OCI-LY7 (cell line): ENCODE results near the gene TOM1L2. TPM values are rescaled to one million over a fixed set of nuclear protein-coding genes. Genes with fewer than 3 reads are reported as not detected.

Experiments
- BruUV-seq: library from RNA; stranded (reverse); fragments of 400-500 nt; replicated peaks from 2 replicates; lab custom pipeline; 2021; lab: Mats Ljungman, UMichigan
- CTCF ChIA-PET: fragments of 300-600 bp; sonication (Branson Sonifier 250); formaldehyde crosslinking; loops from one replicate; lab custom pipeline; 2022; ENCODE audit warnings: antibody characterized with exemption; ENCODE audit not compliant: unreplicated experiment; lab: Charles Lee
- POLR2A ChIA-PET: fragments of 300-600 bp; sonication (Branson Sonifier 250); formaldehyde crosslinking; loops from one replicate; lab custom pipeline; 2022; ENCODE audit warnings: antibody characterized with exemption; lab: Charles Lee
- DNase-seq: peaks from one replicate; pipeline ENCODE4 v3.0.0-alpha.2; 2015; ENCODE audit warnings: low spot score
- H2AFZ ChIP-seq: fragments of 200-600 bp; sonication (generic), shearing (Covaris generic); 2 replicates; pipeline ENCODE4 v1.6.1; 2014; ENCODE audit warnings: mild to moderate bottlenecking, antibody characterized with exemption, low read length, moderate library complexity
- H3K27ac ChIP-seq: fragments of 200-600 bp; sonication (generic); 2 replicates; pipeline ENCODE4 v1.5.1; 2014; ENCODE audit warnings: mixed run types, low read depth, mild to moderate bottlenecking, moderate library complexity, low read length, inconsistent platforms; ENCODE audit not compliant: poor library complexity, severe bottlenecking
- H3K36me3 ChIP-seq: fragments of 200-600 bp; sonication (generic); 2 replicates; pipeline ENCODE4 v1.6.1; 2014; ENCODE audit warnings: mild to moderate bottlenecking, antibody characterized with exemption, low read length, moderate library complexity, mixed read lengths; ENCODE audit not compliant: insufficient read depth
- H3K4me1 ChIP-seq: fragments of 200-600 bp; sonication (generic); 2 replicates; pipeline ENCODE4 v1.5.1; 2014; ENCODE audit warnings: mild to moderate bottlenecking, low read length; ENCODE audit not compliant: insufficient read depth, poor library complexity, severe bottlenecking
- H3K4me2 ChIP-seq: fragments of 200-600 bp; sonication (generic); 2 replicates; pipeline ENCODE4 v1.6.1; 2014; ENCODE audit warnings: mild to moderate bottlenecking, low read length
- H3K4me3 ChIP-seq: fragments of 200-600 bp; sonication (generic); 2 replicates; pipeline ENCODE4 v1.5.1; 2014; ENCODE audit warnings: mild to moderate bottlenecking, low read depth, low read length; ENCODE audit not compliant: poor library complexity, severe bottlenecking
- H3K79me2 ChIP-seq: fragments of 200-600 bp; sonication (generic); 2 replicates; pipeline ENCODE4 v1.6.1; 2016; ENCODE audit warnings: low read depth, mild to moderate bottlenecking, low read length, moderate library complexity, mixed read lengths; ENCODE audit not compliant: insufficient read depth
- H3K9me2 ChIP-seq: fragments of 200-600 bp; sonication (generic); 2 replicates; pipeline ENCODE4 v1.6.1; 2016; ENCODE audit warnings: mild to moderate bottlenecking, low read length, mixed read lengths; ENCODE audit not compliant: insufficient read depth
- H3K9me3 ChIP-seq: fragments of 200-600 bp; sonication (generic); 2 replicates; pipeline ENCODE4 v1.6.1; 2014; ENCODE audit warnings: mild to moderate bottlenecking, mixed run types, low read length, mixed read lengths
- H4K20me1 ChIP-seq: fragments of 200-600 bp; sonication (generic); 2 replicates; pipeline ENCODE4 v1.6.1; 2014; ENCODE audit warnings: mild to moderate bottlenecking, antibody characterized with exemption, low read length, moderate library complexity, mixed read lengths; ENCODE audit not compliant: insufficient read depth
- EZH2phosphoT487 ChIP-seq: fragments of 200-600 bp; sonication (generic); IDR thresholded peaks from 2 replicates; pipeline ENCODE4 v1.6.1; 2018; ENCODE audit warnings: low read depth, borderline replicate concordance, mild to moderate bottlenecking, mixed run types, antibody characterized with exemption, low read length, moderate library complexity, mixed read lengths
- intact Hi-C: fragments of 100-400 bp; cut with micrococcal nuclease; formaldehyde crosslinking; loops from one replicate; pipeline ENCODE4 v1.10.0; 2022; ENCODE audit not compliant: unreplicated experiment
- total RNA-seq, 2 experiments: library from RNA; depleted of rRNA in 1 of 2; stranded (reverse); fragments of >200 nt in 1 of 2; shearing (Covaris generic) in 1 of 2; gene quantifications; 2 replicates each; pipeline ENCODE4 v1.2.3, GENCODE V29; 2014 to 2022
- TF ChIP-seq, protein P1 (sequence below): fragments of 200-600 bp; sonication (generic); conservative IDR thresholded peaks from 2 replicates; pipeline ENCODE4 v1.5.1; 2014; ENCODE audit warnings: mild to moderate bottlenecking, antibody characterized with exemption, low read length, moderate library complexity, mixed read lengths

The TOM1L2 gene
- total RNA-seq, 2 experiments from 2014 or later: 4.9 to 14.3 TPM

DNA sequence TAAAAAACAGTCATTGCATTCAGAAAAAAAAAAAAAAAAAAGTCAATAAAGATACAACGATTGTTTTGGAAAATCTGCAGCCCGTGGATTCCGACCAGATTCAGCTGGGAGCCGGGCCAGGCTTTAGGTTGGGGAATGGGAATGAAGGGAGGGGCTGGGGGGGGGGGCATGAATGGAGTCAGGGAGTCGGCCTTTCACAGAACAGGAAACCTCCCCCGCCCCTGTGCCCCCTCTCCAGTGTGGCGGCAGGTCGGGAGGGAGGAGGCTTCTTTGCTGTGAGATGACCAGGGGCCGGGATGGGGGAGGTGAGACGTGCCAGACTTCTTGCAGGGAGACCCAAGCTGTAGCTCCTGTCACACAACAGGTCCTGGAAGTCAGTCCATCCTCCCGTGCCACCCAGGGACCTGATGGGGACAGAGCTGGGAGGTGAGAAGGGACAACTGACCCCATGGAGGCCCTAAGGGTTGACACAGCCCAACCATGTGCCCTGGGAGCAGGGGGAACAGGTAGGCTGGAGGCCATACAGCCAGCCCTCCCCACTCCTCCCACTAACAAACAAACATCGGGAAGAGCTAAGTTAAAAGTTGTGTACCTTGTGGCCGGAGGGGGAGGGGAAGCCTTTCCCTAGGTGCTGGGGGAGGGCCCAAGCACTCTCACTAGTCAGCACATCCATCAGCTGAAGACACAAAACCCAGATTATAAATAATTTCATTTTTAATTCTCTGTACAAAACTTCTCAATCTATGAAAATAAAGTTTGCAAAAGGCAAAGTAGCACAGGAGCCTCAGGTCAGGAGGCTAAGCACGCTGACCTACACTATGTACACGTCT lies 160.6 kb downstream of the TOM1L2 start:
- H4K20me1 ChIP-seq: no peaks in the 10 kb centered on the region
- peak overlapping the region; percentile 37 for H3K27ac ChIP-seq
- no peak overlapping the region for H3K4me3 ChIP-seq
- POLR2A ChIA-PET: no interaction called here
- intact Hi-C loops: loop anchor here (1.0 to 2.0 kb wide), 3 partner anchors 49 to 129 kb away; no protein-coding TSS in a partner anchor
- CTCF ChIA-PET: interaction anchor here (1.9 kb wide), 1 partner anchor 27 kb away, joined by 5 read pairs; no protein-coding TSS in a partner anchor
- peaks cover 64% of the 10 kb centered on the region for H3K36me3 ChIP-seq
- DNase-seq: no peak
- TF ChIP-seq EZH2phosphoT487: no peak
- TF ChIP-seq, protein P1, sequence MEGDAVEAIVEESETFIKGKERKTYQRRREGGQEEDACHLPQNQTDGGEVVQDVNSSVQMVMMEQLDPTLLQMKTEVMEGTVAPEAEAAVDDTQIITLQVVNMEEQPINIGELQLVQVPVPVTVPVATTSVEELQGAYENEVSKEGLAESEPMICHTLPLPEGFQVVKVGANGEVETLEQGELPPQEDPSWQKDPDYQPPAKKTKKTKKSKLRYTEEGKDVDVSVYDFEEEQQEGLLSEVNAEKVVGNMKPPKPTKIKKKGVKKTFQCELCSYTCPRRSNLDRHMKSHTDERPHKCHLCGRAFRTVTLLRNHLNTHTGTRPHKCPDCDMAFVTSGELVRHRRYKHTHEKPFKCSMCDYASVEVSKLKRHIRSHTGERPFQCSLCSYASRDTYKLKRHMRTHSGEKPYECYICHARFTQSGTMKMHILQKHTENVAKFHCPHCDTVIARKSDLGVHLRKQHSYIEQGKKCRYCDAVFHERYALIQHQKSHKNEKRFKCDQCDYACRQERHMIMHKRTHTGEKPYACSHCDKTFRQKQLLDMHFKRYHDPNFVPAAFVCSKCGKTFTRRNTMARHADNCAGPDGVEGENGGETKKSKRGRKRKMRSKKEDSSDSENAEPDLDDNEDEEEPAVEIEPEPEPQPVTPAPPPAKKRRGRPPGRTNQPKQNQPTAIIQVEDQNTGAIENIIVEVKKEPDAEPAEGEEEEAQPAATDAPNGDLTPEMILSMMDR: no peak
- H3K79me2 ChIP-seq: no peaks in the 10 kb centered on the region
- H2AFZ ChIP-seq: no peak overlapping the region
- H3K4me1 ChIP-seq: peaks cover 20% of the 10 kb centered on the region
- BruUV-seq: no TSS peak
- H3K4me2 ChIP-seq: no peak overlapping the region
- no peaks in the 10 kb centered on the region for H3K9me2 ChIP-seq
- H3K9me3 ChIP-seq: no peaks in the 10 kb centered on the region

DNA sequence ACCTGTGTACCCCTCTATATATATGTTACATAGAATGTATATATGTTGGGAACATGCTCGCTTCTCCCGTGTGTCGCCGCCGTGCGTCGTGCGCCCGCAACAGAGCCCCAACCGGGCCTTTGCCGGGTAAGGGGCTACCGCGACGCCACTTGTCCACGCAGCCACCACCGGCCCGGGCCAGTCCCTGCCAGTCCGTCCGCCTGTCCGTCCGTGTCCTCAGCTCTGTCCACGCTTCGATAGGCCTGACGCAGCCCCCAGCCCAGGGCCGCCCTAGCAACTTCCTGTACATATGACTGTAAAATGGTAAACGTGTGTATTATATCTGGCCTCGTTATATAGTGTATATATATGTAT lies 161.3 kb downstream of the TOM1L2 start:
- Histone ChIP-seq H3K36me3 (peaks cover 59% of the 10 kb centered on the region), H3K9me3 (no peaks in the 10 kb centered on the region), H2AFZ (no peak overlapping the region), H3K9me2 (no peaks in the 10 kb centered on the region), H3K4me2 (no peak overlapping the region), H4K20me1 (no peaks in the 10 kb centered on the region), H3K4me3 (no peak overlapping the region), H3K79me2 (no peaks in the 10 kb centered on the region), H3K4me1 (peaks cover 20% of the 10 kb centered on the region), H3K27ac (no peak overlapping the region)
- ChIA-PET CTCF (no interaction called here), POLR2A (no interaction called here)
- no peak for DNase-seq
- BruUV-seq: TSS peak; percentile 75
- intact Hi-C loops: no loop called here
- TF ChIP-seq, protein P1: no peak
- no peak for TF ChIP-seq EZH2phosphoT487
